LNCaP clone FGC (cell line): ENCODE results near the gene FRMD4A.
A peak's percentile ranks its signal among the peaks of the same experiment; 100 is the strongest.

Source experiments
- DNase-seq: peaks from one replicate; pipeline ENCODE4 v3.0.0-alpha.2; 2011; ENCODE audit warnings: low read depth
- H3K4me3 ChIP-seq: 2 replicates; pipeline ENCODE4 v1.5.1; 2011; ENCODE audit warnings: mild to moderate bottlenecking, low read depth, low read length, control low read depth
- TF ChIP-seq, protein P1 (sequence below): IDR thresholded peaks from 2 replicates; pipeline ENCODE4 v1.5.1; 2012; ENCODE audit warnings: mild to moderate bottlenecking; ENCODE audit not compliant: control insufficient read depth, insufficient read depth; ENCODE audit errors: extremely low read depth

Gene FRMD4A

DNA sequence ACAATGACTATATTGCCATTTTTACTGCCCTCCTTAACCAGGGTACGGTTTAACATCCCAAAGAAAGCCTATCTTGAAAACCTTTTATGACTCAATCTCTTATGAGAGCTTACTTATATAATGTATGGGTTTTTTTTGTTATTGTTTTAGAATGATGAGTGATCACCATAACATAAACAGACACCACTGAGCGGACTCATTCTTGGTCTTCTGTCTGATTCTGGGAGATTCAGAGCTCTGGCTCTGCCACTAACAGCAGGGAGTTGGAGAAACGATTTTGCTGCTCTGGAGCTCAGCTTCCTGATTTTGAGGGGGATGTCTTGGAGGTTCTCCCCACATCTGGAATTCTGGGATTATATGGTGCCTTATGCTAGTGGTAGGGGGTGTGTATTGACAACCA is 244.1 kb downstream of the FRMD4A start:
- H3K4me3 ChIP-seq: no peak overlapping the region
- TF ChIP-seq, protein P1, sequence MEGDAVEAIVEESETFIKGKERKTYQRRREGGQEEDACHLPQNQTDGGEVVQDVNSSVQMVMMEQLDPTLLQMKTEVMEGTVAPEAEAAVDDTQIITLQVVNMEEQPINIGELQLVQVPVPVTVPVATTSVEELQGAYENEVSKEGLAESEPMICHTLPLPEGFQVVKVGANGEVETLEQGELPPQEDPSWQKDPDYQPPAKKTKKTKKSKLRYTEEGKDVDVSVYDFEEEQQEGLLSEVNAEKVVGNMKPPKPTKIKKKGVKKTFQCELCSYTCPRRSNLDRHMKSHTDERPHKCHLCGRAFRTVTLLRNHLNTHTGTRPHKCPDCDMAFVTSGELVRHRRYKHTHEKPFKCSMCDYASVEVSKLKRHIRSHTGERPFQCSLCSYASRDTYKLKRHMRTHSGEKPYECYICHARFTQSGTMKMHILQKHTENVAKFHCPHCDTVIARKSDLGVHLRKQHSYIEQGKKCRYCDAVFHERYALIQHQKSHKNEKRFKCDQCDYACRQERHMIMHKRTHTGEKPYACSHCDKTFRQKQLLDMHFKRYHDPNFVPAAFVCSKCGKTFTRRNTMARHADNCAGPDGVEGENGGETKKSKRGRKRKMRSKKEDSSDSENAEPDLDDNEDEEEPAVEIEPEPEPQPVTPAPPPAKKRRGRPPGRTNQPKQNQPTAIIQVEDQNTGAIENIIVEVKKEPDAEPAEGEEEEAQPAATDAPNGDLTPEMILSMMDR: no peak
- no peak for DNase-seq

- DNase-seq: no peak
- no peak overlapping the region for H3K4me3 ChIP-seq
- TF ChIP-seq, protein P1: no peak
These were observed 245.8 kb downstream of the FRMD4A start for GRCh38 chr10:14084875-14085274.

DNA sequence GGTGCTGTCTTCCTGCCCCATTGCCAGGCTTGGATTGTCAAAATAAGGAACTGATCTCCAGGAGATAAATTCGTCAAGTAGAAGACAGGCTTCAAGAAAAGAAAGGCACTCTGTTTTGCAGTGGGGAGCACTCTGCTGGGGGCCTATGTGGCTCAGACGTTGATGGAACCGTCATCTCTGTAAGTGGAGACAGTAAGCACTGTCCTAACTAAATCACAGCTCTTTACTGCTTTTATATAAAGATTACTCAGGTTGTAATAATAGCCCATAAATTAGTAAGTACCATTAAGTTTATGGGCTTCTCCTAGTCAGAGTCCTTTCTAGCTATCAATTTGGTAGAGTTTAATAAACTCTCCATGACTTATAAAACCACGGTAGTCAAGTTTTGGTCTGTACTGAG is 249.9 kb downstream of the FRMD4A start:
- H3K4me3 ChIP-seq: no peak overlapping the region
- DNase-seq: no peak
- TF ChIP-seq, protein P1: no peak

DNA sequence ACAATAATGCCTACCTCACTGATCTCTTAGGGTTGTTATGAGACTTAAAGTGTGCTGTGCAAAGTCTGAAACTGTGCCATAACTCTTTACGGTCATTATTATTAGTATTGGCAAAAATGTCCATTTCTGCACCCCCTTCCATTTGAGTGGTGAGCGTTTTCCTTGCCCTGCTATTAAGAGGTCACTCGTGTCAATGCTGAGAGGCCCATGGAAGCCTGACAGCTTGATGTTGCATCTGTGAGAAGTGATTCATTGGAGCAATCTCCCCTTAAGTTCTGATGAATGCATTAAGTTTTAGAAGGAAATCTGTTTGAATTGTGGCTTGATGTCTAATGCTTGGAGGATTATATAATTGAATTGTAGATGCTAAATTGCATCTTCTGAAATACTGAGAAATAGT is 253.3 kb downstream of the FRMD4A start:
- TF ChIP-seq, protein P1: no peak
- no peak overlapping the region for H3K4me3 ChIP-seq
- no peak for DNase-seq

- TF ChIP-seq, protein P1: no peak
- peak; percentile 93 for DNase-seq
- peak overlapping the region; percentile 31 for H3K4me3 ChIP-seq
These were observed 256.5 kb downstream of the FRMD4A start for GRCh38 chr10:14074062-14074884.

DNA sequence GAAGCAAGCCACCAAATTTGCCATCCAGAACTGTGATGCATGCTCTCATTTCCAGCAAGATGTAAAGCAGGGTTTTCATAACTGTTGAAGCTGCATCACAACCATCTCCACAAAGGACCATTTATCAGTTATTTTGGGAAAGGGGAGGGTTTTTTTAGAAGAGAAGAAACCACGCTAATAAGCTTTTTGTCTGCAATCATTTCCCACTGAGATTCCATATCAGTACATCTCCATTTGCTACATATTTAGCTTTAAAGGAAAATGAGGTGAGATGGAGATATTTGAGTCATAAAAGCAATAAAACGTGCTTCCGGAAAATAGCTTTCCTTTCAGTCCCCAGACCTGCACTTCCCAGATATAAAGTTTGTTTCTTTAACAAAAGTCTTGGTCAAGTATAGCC is 258.2 kb downstream of the FRMD4A start:
- TF ChIP-seq, protein P1: no peak
- no peak for DNase-seq

DNA sequence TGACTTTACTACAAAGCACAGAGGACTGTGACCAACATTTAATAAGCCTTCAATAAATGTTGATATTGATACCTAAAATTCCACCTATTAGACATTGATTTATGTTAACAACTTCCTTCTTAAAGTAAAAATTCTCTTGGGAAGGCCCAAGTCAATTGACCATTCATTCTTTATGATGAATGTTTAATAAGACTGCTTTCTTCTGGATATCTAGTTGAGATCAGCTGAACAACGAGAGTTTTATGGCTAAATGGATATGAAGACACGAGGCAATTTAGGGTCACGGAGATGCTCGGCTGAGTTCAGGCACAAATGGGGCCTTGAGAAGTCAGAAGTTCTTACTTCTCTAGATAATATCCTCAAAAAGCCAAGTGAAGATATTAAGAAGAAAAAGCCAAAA is 258.8 kb downstream of the FRMD4A start:
- TF ChIP-seq, protein P1: no peak
- H3K4me3 ChIP-seq: no peak overlapping the region
- no peak for DNase-seq

More for the DNA sequence above, 258.2 kb downstream of the FRMD4A start:
- H3K4me3 ChIP-seq: no peak overlapping the region
